ENCODE results near the gene LCA5L.

Gene LCA5L

DNA sequence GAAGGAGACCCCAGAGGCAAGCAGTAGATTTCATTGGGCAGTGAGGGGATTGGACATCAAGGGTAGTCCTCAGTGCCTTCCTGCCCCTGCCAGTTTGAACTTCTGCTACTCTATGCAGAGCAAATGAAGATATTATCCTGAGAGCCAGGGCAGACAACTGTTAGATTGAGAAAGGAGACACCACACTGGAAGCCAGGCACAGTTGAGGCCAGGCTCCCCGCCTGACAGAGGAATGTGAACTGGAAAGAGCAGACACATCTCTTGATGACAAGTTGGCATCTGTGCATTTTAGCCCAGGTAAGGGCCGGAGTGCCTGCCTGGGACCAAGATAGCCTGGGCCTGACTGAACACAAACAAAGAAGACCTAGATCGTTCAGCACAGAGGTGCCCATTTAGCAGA is 22.2 kb upstream of the LCA5L start:
- no peak for DNase-seq (ENCODE audit: low spot score)
- in situ Hi-C loops (cut with MboI; ENCODE audit: low sequenced_read_pairs, unreplicated experiment) = no loop called here
- TF ChIP-seq, protein P1, sequence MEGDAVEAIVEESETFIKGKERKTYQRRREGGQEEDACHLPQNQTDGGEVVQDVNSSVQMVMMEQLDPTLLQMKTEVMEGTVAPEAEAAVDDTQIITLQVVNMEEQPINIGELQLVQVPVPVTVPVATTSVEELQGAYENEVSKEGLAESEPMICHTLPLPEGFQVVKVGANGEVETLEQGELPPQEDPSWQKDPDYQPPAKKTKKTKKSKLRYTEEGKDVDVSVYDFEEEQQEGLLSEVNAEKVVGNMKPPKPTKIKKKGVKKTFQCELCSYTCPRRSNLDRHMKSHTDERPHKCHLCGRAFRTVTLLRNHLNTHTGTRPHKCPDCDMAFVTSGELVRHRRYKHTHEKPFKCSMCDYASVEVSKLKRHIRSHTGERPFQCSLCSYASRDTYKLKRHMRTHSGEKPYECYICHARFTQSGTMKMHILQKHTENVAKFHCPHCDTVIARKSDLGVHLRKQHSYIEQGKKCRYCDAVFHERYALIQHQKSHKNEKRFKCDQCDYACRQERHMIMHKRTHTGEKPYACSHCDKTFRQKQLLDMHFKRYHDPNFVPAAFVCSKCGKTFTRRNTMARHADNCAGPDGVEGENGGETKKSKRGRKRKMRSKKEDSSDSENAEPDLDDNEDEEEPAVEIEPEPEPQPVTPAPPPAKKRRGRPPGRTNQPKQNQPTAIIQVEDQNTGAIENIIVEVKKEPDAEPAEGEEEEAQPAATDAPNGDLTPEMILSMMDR (IDR thresholded peaks at IDR 0.05; ENCODE audit: borderline replicate concordance, control extremely low read depth, extremely low read depth, insufficient read depth, missing control alignments) = no peak

DNA sequence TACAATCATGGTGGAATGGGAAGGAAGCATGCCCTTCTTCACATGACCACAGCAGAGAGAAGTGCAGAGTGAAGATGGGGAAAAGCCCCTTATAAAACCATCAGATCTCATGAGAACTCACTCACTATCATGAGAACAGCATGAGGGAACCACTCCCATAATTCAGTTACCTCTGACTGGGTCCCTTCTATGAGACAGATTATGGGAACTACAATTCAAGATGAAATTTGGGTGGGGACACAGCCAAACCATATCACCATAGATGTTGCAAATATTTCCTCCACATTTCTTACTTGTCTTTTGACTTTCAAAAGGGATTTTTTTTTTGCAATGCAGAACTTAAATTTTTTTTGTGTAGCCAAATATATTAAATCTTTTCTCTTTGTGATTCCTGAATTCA is 21.0 kb upstream of the LCA5L start:
- TF ChIP-seq, protein P1 (IDR thresholded peaks at IDR 0.05; ENCODE audit: borderline replicate concordance, control extremely low read depth, extremely low read depth, insufficient read depth, missing control alignments) = no peak
- no peak for DNase-seq (ENCODE audit: low spot score)
- in situ Hi-C loops (cut with MboI; ENCODE audit: low sequenced_read_pairs, unreplicated experiment) = no loop called here

DNA sequence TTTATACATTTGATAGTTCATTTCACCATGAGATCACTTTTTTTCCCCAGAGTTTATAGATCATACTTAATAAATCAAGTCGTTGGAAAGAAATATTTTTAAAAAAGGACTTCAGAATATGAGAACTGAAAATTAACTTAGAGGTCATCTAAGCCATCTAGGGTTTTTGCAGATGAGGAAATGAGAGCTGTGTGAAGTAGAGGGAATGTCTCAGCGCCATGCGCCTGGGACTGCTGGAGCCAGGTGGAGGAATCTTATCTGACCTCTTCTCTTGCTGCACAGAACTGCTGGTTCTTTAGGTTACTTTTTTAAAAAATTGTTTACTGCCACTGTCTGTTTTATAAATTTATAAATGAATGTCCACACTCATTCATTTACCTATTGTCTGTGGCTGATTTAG is 17.7 kb upstream of the LCA5L start:
- TF ChIP-seq, protein P1 (IDR thresholded peaks at IDR 0.05; ENCODE audit: borderline replicate concordance, control extremely low read depth, extremely low read depth, insufficient read depth, missing control alignments) = no peak
- no peak for DNase-seq (ENCODE audit: low spot score)

DNA sequence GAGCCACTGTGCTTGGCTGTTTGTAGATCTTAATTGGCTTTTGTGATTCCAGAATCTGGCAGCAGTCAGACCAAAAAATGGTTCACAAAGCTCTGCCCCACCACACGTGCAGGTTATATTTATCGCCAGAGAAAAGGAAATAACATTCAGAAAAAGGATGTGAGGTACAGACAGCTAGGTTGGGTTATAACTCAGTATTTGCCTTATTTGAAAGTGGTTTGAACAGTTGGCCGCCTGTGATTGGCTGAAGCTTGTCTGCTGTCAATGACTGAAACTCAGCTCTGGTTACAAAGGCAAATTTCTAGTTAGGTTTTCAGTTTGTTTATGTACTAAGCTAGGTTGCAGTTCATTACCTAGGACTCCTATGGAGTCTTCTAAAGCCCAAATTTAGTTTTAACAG is 15.8 kb upstream of the LCA5L start:
- DNase-seq (ENCODE audit: low spot score) = no peak
- TF ChIP-seq, protein P1 (IDR thresholded peaks at IDR 0.05; ENCODE audit: borderline replicate concordance, control extremely low read depth, extremely low read depth, insufficient read depth, missing control alignments) = no peak
- in situ Hi-C loops (cut with MboI; ENCODE audit: low sequenced_read_pairs, unreplicated experiment) = no loop called here

More for the DNA sequence above, 17.7 kb upstream of the LCA5L start:
- in situ Hi-C loops (cut with MboI; ENCODE audit: low sequenced_read_pairs, unreplicated experiment) = no loop called here

DNA sequence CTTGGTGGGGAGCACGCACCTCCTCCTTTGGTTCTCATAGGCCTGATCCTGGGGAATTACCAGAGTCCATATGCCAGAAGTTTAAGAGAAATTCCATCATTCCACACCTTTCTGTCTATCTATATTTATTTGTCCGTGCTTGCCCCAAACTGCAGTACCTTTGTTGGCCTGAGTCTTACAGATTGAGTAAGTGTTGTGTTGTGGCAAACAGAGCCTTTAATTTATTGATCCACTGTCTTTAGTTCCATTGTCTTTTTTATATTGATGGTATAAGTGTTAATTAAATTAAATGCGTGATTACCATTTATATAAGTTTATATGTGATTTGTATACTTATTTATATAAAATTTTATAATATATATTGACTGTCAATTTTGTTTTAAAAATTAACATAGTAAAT is 11.1 kb upstream of the LCA5L start:
- TF ChIP-seq, protein P1 (IDR thresholded peaks at IDR 0.05; ENCODE audit: borderline replicate concordance, control extremely low read depth, extremely low read depth, insufficient read depth, missing control alignments) = no peak
- in situ Hi-C loops (cut with MboI; ENCODE audit: low sequenced_read_pairs, unreplicated experiment) = no loop called here
- DNase-seq (ENCODE audit: low spot score) = no peak

DNA sequence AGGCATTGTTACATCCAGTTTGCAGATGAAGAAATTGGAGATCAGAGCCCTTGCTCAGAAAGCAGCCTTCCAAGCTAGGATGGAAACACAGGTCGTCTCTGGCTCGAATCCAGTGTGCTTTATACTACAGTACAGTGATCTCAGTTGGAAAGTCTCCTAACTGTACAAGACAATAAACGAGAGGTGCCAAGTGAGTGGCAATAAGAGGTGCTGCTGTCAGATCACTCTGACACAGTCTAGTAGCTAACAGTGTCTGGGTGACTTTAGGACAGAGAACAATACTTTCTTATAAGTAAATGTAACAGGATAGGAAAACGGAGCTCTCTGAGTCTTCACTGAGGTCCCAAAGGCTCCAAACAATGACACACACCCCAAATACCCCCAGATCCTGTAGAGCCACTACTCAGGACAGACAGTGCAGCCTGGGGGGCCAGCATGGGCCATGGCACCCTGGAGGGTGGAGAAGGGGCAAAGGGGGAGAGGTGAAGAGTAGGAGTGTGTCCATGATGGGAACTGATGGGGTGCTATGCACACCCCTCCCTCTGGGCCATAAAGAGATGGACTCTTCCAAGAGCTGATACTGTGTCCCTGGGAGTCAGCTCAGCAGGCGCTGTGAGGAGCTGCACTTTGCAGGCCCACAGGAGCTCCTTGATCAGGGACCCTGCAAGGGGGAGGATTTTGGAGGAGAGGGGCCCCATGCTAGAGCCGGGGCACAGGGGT is 9.5 kb upstream of the LCA5L start:
- TF ChIP-seq, protein P1 (IDR thresholded peaks at IDR 0.05; ENCODE audit: borderline replicate concordance, control extremely low read depth, extremely low read depth, insufficient read depth, missing control alignments) = no peak
- DNase-seq (ENCODE audit: low spot score) = no peak
- in situ Hi-C loops (cut with MboI; ENCODE audit: low sequenced_read_pairs, unreplicated experiment) = no loop called here
